WI38 (cell line): ENCODE data around the gene SLC15A3.

Source experiments
- H3K4me3 ChIP-seq: 2 replicates; pipeline ENCODE4 v1.5.1; 2011; ENCODE audit warnings: low read depth, mild to moderate bottlenecking, control low read depth, low read length
- TF ChIP-seq, protein P1 (sequence below): IDR thresholded peaks from 2 replicates; pipeline ENCODE4 v1.5.1; 2012; ENCODE audit warnings: low read depth, mild to moderate bottlenecking, control low read depth, low read length

The SLC15A3 gene

GRCh38 chr11:60924906-60925853, 26.8 kb downstream of the SLC15A3 start:
- peak overlapping the region; percentile 78 for H3K4me3 ChIP-seq
- TF ChIP-seq, protein P1, sequence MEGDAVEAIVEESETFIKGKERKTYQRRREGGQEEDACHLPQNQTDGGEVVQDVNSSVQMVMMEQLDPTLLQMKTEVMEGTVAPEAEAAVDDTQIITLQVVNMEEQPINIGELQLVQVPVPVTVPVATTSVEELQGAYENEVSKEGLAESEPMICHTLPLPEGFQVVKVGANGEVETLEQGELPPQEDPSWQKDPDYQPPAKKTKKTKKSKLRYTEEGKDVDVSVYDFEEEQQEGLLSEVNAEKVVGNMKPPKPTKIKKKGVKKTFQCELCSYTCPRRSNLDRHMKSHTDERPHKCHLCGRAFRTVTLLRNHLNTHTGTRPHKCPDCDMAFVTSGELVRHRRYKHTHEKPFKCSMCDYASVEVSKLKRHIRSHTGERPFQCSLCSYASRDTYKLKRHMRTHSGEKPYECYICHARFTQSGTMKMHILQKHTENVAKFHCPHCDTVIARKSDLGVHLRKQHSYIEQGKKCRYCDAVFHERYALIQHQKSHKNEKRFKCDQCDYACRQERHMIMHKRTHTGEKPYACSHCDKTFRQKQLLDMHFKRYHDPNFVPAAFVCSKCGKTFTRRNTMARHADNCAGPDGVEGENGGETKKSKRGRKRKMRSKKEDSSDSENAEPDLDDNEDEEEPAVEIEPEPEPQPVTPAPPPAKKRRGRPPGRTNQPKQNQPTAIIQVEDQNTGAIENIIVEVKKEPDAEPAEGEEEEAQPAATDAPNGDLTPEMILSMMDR, result no peak

GRCh38 chr11:60924110-60924905, 27.7 kb downstream of the SLC15A3 start, which contains the start of gene TMEM132A:
Gene TMEM132A, plus strand, starts transcription at chr11:60924460. Its CDS starts 174 bp downstream, at chr11:60924634.
- peak within 1 kb of the TSS; percentile 78 for H3K4me3 ChIP-seq
- TF ChIP-seq, protein P1, result no peak

DNA sequence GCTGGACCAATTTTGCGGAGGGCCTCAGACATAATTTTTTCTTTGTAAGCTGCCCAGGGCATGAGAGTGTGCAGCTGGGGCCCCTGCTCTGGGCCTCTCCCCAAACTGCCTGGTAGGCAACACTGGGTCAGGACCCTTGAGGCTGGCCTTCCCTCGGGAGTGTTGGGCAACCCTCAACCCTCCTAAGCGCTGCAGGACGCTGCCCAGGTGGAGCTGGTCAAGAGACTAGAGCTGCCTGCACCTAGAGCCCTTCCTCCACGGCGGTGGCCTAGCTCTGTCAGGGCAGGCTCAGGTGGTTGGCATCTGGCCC, 28.2 kb downstream of the SLC15A3 start:
- H3K4me3 ChIP-seq, result peak overlapping the region; percentile 78
- TF ChIP-seq, protein P1, result no peak

- H3K4me3 ChIP-seq, result no peak overlapping the region
- TF ChIP-seq, protein P1, result no peak
These were observed 28.6 kb downstream of the SLC15A3 start for GRCh38 chr11:60923326-60923725.

DNA sequence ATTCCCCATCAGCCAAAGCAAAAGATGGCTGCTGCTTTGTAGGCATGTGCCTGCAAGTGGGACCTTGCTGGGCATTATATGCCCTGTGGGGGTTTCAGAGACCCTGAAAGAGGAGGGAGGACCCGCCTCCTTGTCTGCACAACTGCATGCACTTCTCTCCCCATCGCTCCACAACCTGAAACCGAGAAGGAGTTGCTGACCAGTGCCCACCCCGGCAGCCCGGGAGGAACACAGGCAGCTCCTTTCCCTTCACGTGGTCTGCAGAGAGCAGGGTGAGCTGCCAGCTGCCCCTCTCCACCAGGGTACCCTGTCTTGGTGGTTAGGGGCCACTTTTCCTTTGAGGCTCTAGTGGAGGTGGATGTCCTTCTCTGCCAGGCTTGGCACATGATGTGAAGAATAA, 29.1 kb downstream of the SLC15A3 start:
- TF ChIP-seq, protein P1, result no peak
- no peak overlapping the region for H3K4me3 ChIP-seq

DNA sequence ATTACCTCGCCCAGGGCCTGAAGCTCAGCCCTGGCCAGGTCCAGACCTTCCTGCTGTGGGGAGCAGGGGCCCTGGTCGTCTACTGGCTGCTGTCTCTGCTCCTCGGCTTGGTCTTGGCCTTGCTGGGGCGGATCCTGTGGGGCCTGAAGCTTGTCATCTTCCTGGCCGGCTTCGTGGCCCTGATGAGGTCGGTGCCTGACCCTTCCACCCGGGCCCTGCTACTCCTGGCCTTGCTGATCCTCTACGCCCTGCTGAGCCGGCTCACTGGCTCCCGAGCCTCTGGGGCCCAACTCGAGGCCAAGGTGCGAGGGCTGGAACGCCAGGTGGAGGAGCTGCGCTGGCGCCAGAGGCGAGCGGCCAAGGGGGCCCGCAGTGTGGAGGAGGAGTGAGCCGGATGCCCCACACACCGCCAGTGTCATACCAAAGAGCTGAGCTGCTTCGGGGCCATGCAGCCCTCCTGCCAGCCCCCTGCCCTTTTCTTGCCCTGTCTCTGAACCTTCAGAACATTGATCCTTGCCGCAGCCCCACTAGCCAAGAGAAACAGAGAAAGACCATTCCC, 30.1 kb downstream of the SLC15A3 start:
- H3K4me3 ChIP-seq, result no peak overlapping the region
- TF ChIP-seq, protein P1, result no peak

GRCh38 chr11:60921259-60921658, 30.7 kb downstream of the SLC15A3 start:
- TF ChIP-seq, protein P1, result no peak
- H3K4me3 ChIP-seq, result no peak overlapping the region
